Left cardiac atrium (tissue), 4 donors: Measurements from ENCODE around the gene MGMT. TPM values are rescaled to one million over a fixed set of nuclear protein-coding genes. Genes with fewer than 3 reads are reported as not detected.

Experiments used
- ATAC-seq, 2 donors: fragments of 200-7000 bp; cut with Tn5 transposase; one replicate each; pipeline ENCODE4 v1.9.1; 2020; ENCODE audit warnings: mild to moderate bottlenecking in 2 of 2, moderate library complexity in 2 of 2
- DNase-seq: peaks from one replicate; pipeline ENCODE4 v3.0.0-alpha.2; 2020
- intact Hi-C, 2 donors: fragments of 100-400 bp; cut with DNase I; formaldehyde crosslinking; loops; one replicate each; pipeline versions ENCODE4 v1.14.1 to v1.15.1; 2022 to 2023
- total RNA-seq, 2 donors: library from RNA; stranded (reverse); fragmentation: NEBNext Ultra II Directional; extraction: Animal tissue kit (Norgen Biotek cat#: 25700); gene quantifications; one replicate each; pipeline ENCODE4 v1.2.1, GENCODE V29; 2021
- donor health status: DM: no; HTN: yes; CAD: no.
- donor health status: DM: no; HTN: yes; CAD: no; lungs with severe emphysema.
- donor health status: DM: yes; HTN: yes; CAD: no.
- donor health status: Dilated cardiomyopathy.

MGMT gene
- total RNA-seq, 2 donors from 2014 or later: 10.1 to 15.7 TPM

- DNase-seq: no peak
- no peak for ATAC-seq
- intact Hi-C loops: no loop called here
Measured at GRCh38 chr10:129513312-129513711, 46.3 kb downstream of the MGMT start.

DNA sequence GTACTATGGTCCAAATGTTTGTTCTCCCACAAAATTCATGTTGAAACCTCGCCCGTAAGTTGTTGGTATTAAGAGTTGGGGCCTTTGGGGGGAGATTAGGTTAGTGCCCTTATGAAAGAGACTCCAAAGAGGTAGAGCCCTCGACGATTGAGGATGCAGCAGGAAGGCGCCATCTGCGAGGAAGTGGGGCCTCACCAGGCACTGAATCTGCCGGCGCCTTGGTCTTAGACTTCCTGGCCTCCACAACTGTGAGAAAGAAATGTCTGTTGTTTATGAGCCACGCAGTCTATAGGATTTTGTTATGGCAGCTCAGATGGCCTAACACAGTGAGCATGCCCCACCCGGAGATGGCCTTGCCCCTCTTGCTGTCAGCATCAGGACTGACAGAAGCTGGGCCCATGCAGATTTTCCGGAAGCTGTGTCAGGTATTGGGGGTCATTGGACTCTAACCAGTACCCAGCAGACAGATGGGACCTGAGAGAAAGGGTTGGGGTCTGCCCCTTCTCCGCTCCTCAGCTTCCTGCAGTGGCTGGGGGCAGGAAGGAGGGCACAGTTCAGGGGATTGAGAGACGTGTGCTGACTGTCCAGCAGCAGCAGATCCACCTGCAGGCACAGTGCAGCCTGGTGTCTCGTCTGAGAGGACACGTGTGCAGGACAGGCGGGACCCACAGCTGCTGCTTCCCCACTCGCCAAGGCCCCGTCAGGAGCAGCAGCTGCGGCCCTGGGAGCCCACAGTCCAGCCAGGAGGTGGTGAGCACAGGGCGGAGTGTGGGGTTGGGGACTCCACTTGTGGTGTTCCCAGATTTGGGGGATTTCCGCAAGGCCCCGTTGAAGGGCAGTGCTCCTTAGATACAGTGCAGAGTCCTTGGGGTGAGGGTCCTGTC lies 47.8 kb downstream of the MGMT start:
- DNase-seq: no peak
- intact Hi-C loops: no loop called here
- ATAC-seq: no peak

- intact Hi-C loops: no loop called here
- ATAC-seq: no peak
Measured at GRCh38 chr10:129516846-129517679, 50.0 kb downstream of the MGMT start.

DNA sequence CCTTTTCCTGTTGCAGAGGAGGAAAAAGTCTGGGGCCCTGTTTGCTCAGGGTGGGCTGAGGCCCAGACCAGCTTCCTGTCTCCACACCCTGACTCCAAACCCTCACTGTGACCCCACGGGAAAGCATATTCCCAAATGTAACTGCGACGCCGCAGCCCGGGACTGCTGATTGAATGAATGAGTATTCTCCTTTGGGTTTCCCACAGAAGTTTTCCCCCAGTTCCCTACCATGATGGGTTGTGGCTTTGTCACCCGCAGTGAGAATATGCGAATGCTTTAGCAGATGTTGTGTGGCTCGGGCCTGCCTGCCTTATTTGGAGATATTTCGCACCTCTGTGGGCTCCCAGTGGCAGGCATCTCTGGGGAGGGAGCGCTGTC lies 50.6 kb downstream of the MGMT start:
- ATAC-seq (no peak), DNase-seq (no peak)
- intact Hi-C loops: no loop called here

More at GRCh38 chr10:129516846-129517679, 50.0 kb downstream of the MGMT start:
- no peak for DNase-seq

DNA sequence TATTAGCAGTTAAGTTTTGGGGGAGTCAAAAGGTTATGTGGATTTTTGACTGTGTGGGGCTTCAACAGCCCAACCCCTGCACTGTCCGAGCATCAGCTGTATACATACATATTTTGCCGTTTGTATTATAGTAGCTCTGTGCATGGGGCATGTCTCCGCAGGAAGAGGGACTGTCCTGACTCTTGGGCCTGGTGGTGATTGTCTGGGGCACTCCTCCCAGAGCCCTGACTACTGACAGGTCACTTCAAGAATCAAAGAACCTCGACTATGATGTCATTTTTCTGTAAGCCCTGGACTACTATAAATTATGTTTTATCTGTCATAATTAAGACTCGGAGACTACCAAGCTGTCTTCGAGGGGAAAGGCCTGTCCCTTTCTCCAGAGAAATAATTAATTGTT lies 51.8 kb downstream of the MGMT start:
- no peak for DNase-seq
- ATAC-seq: no peak
- intact Hi-C loops: no loop called here

DNA sequence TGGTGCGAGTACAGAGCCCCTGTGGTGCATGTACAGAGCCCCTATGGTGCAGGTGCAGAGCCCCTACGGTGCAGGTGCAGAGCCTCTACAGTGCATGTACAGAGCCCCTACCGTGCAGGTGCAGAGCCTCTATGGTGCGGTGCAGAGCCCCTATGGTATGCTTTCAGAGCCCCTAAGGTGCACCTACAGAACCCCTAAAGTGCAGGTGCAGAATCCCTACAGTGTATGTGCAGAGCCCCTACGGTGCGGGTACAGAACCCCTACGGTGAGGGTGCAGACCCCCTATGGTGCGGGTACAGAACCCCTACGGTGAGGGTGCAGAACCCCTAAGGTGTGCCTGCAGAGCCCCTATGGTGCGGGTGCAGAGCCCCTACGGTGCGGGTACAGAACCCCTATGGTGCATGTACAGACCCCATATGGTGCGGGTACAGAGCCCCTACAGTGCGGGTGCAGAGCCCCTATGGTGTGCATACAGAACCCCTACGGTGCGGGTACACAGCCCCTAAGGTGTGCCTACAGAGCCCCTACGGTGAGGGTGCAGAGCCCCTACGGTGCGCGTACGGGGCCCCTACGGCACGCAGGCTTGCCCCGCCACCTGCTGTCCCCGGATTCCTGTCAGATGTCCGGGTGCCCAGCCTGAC lies 53.5 kb downstream of the MGMT start:
- DNase-seq: no peak
- no peak for ATAC-seq
- intact Hi-C loops: no loop called here

GRCh38 chr10:129521161-129522025 lies 54.4 kb downstream of the MGMT start:
- DNase-seq (no peak), ATAC-seq (no peak)
- intact Hi-C loops: no loop called here

GRCh38 chr10:129522041-129522585 lies 55.1 kb downstream of the MGMT start:
- ATAC-seq (no peak), DNase-seq (no peak)
- intact Hi-C loops: no loop called here

DNA sequence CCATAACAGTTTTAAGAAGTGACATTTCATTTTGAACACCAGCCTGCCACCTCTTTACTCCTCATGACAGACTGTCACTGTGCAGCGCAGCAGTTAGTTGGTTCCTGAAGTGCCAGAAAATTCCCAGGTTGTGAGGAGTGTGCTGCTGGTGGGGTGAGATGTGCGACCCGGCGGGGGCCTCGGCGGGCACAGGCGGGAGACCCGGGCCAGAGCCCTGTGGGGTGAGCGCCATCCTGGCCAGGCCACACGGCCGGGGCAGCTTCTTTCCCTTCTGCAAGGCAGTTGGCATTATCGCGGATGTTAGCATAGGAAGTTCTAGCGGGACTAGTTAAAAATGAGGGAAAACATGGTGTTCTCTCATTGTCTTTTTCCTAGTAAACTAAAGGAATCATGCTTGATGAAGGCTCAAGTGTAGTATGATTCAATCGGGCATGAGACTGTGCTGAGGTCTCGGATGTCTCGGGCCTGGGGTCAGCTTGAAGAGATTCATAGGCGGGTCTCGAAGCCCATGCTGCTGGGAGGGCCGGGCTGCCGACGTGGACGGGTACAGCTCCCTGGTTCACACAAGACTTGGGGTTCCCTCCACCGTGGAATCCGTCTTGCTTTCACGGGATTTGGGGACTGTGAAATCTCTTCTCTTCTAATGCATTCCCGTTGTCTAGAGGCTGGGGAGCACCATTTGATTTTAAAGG lies 56.1 kb downstream of the MGMT start:
- no peak for DNase-seq
- no peak for ATAC-seq
- intact Hi-C loops: no loop called here

GRCh38 chr10:129523723-129524316 lies 56.8 kb downstream of the MGMT start:
- intact Hi-C loops: no loop called here
- no peak for ATAC-seq
- no peak for DNase-seq

DNA sequence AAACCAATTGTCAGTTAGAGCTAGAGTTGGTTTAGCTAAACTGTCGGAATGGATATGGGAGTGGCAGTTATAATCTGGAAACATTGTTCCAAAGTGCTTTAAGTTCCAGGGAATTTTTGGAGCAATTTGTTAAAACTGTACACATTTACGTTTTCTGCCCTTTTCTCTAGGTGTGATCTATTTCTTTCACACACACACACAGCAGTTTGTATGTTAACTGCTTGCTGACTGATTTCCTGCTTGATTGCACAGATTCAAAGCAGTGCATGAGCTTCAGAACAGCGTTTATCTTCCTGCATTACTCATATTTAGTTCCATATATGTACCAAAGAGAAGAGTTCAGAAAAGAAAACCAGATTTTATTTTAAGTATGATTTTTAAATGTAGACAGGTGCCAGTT lies 57.9 kb downstream of the MGMT start:
- intact Hi-C loops: no loop called here
- DNase-seq (no peak), ATAC-seq (no peak)

DNA sequence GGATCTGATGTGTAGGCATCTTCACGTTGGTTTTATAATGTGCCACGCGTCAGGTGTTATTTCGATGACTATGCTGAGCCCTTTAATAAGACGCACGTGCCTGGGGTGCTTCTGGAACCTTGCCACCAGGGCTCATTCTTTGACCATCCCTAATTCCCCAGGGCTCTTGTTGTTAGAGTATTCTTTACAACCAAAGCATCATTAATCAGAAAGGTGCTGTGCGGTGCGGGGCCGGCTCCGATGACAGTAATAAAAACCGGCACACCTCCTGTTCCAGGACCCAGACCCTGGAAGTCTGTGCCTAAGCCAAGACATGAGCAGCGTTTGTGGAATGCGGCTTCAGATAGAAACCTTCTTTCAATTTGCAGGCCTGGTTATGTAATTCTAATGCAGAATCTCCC lies 58.4 kb downstream of the MGMT start:
- ATAC-seq: peak; percentile 64 to 81
- intact Hi-C loops: no loop called here
- DNase-seq: no peak

DNA sequence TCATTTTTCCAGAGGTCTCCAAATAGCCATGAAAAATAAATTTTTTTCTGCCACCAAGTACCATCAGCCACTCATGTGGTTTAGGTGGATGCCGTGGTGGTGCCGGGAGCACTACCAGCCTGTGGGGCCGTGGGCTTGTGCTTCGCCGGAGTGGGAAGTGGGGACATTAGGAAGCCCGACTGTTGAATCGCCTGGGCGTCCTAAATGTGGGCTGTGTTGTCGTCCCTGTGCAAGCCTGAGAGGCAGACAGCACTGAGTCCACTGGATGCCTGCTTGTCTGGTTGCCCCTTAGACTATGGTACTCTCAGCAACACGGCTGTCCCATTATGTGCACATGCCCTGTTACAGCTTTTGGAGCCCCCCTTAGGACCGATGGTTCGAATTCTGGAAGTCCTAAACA lies 59.9 kb downstream of the MGMT start:
- no peak for ATAC-seq
- intact Hi-C loops: no loop called here

DNA sequence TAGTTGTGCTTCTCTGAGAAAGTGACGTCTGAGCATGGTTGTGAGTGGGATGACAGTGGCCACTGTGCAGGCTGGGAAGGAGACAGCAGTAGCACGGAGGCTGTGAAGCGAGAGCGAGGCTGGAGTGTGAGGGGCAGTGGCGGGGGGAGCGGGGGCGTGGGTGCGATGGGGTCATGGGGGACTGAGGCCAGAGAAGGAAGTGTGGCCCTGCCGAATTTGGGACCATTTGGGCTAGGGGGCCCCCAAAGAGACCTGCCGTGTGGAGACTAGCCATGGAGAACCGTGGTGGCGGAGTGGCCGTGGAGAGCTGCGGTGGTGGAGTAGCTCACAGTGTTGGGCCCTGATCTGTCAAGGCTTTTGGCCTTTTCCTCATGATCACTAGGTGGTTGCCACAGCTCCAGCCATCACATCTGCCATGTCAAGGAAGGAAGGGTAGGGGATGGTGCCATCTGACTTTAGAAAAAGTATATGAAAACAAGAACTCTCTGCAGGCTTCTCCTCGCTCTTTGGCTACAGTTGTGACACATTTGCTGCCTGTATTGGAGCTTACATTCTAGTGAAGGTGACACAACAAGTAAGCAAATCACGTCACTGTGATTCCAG lies 61.4 kb downstream of the MGMT start:
- ATAC-seq (no peak), DNase-seq (no peak)
- intact Hi-C loops: no loop called here

More for the DNA sequence above, 59.9 kb downstream of the MGMT start:
- no peak for DNase-seq

DNA sequence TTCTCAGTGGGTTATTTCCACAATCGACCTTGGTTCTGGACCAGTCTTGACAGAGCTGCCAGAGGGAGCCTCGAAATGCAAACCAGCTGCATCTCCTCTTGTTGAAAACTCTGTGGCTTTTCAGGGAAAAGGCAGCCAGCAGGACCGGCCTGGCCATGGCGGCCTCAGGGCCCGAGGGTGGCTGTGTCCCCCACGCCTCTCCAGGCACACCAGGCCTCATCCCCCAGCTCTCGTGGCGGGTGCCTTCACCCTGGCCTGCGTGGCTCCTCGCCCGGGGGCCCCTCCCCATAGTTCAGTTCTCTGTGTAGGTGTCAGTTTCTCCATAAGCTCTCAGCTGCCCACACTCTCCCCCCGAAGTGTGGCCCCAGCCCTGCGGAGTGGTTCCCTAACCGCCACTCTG lies 63.5 kb downstream of the MGMT start:
- ATAC-seq (peak in 1 of 2 donors; percentile 17), DNase-seq (no peak)
- intact Hi-C loops: no loop called here

DNA sequence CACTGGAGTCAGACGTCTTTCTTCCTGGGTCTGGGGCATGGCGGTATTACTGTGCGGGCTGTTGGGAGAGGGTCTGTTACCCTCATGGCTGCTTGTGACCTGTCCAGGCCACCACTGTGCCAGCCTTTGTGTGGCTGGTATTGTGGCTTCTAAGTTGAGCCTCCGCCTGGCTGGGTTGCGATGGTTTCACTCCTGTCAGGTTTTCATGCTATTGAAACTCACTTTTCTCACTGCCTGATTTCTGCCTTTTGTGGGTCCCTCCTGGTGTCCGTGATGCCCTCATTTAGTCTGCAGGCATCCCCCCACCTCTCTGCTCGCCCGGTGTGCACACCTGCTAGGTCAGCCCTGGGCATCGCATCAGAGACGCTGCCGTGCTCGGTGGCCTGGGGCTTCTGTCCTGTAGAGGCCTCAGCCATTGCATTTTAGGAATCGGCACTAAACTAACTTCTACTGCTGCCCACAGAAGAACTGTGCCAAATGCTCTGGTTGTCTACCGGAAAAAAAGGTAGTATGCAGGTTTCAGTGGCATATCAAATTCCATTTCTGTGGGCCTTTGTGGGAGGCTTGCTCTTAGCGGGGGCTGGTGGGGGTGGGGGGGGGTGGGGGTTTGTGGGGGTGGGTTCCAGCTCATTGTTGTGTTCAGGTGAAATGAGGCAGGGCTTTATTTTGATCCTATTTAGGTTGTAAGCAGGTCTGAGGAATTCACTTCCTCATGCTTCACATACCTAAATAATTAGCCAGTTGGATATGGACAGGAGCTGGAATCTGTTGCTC lies 64.3 kb downstream of the MGMT start:
- DNase-seq (no peak), ATAC-seq (peak in 1 of 2 donors; percentile 68)
- intact Hi-C loops: no loop called here
